SK-N-SH (cell line): ENCODE results near the gene GINS3. TPM values are rescaled to one million over a fixed set of nuclear protein-coding genes. Genes with fewer than 3 reads are reported as not detected.

ENCODE experiments used
- CTCF ChIA-PET: fragments of 300-600, 350-600 bp; formaldehyde crosslinking; extraction: SDS; loops from one replicate; lab custom pipeline; 2021; lab: Yijun Ruan, JAX
- POLR2A ChIA-PET: fragments of 350-600 bp; sonication (Branson Sonifier 250); formaldehyde crosslinking; extraction: SDS; loops from one replicate; lab custom pipeline; 2020; ENCODE audit warnings: antibody characterized with exemption, inconsistent platforms; lab: Yijun Ruan, JAX
- DNase-seq: peaks from one replicate; pipeline ENCODE4 v3.0.0; 2012
- H2AFZ ChIP-seq: fragments of 200-600 bp; sonication (generic); 2 replicates; pipeline ENCODE4 v1.8.1; 2016; ENCODE audit warnings: antibody characterized with exemption, mild to moderate bottlenecking, low read depth
- H3F3A ChIP-seq: fragments of 200-600 bp; sonication (generic); replicated peaks from 2 replicates; pipeline ENCODE3; 2016; ENCODE audit warnings: antibody characterized with exemption, mild to moderate bottlenecking; ENCODE audit not compliant: insufficient read depth
- H3K27ac ChIP-seq, 2 experiments: fragments of 200-500 bp in 1 of 2; fragments of 200-600 bp in 1 of 2; sonication (Bioruptor generic) in 1 of 2; sonication (generic), shearing (Covaris generic) in 1 of 2; 2 replicates each; pipeline versions ENCODE4 v1.5.1 to v1.6.1; 2014 to 2016; ENCODE audit warnings: low read depth in 2 of 2, inconsistent platforms in 1 of 2, low read length in 1 of 2, mild to moderate bottlenecking in 1 of 2, mixed read lengths in 1 of 2
- H3K27me3 ChIP-seq: fragments of 200-600 bp; sonication (generic), shearing (Covaris generic); 2 replicates; pipeline ENCODE4 v1.6.1; 2016; ENCODE audit warnings: mixed run types; ENCODE audit not compliant: insufficient read depth
- H3K36me3 ChIP-seq, 2 experiments: fragments of 200-500 bp in 1 of 2; fragments of 200-600 bp in 1 of 2; sonication (Bioruptor generic) in 1 of 2; sonication (generic) in 1 of 2; replicated peaks in 1 of 2; 2 replicates each; pipeline versions ENCODE3 to v1.5.1; 2014 to 2016; ENCODE audit warnings: low read length in 1 of 2, mild to moderate bottlenecking in 1 of 2; ENCODE audit not compliant: insufficient read depth in 2 of 2, control insufficient read depth in 1 of 2
- H3K4me1 ChIP-seq, 2 experiments: fragments of 200-500 bp in 1 of 2; fragments of 200-600 bp in 1 of 2; sonication (Bioruptor generic) in 1 of 2; sonication (generic), shearing (Covaris generic) in 1 of 2; 2 replicates each; pipeline versions ENCODE4 v1.5.1 to v1.6.1; 2014 to 2016; ENCODE audit warnings: low read depth in 1 of 2, low read length in 1 of 2, mixed run types in 1 of 2; ENCODE audit not compliant: insufficient read depth in 2 of 2, control insufficient read depth in 1 of 2
- H3K4me2 ChIP-seq: fragments of 200-600 bp; sonication (generic), shearing (Covaris generic); 2 replicates; pipeline ENCODE4 v1.6.1; 2017; ENCODE audit warnings: mixed run types
- H3K4me3 ChIP-seq, 2 experiments: fragments of 200-500 bp in 1 of 2; fragments of 200-600 bp in 1 of 2; sonication (Bioruptor generic) in 1 of 2; sonication (generic), shearing (Covaris generic) in 1 of 2; 2 replicates each; pipeline versions ENCODE4 v1.5.1 to v1.8.1; 2014 to 2016; ENCODE audit warnings: low read depth in 2 of 2, inconsistent platforms in 1 of 2, low read length in 1 of 2, mild to moderate bottlenecking in 1 of 2, mixed read lengths in 1 of 2, moderate library complexity in 1 of 2
- H3K79me2 ChIP-seq: fragments of 200-600 bp; sonication (generic); 2 replicates; pipeline ENCODE4 v1.8.1; 2017; ENCODE audit warnings: mild to moderate bottlenecking; ENCODE audit not compliant: insufficient read depth
- H3K9ac ChIP-seq: fragments of 200-600 bp; sonication (generic); 2 replicates; pipeline ENCODE4 v1.6.1; 2017; ENCODE audit warnings: mixed run types
- H3K9me2 ChIP-seq: fragments of 200-600 bp; sonication (generic); 2 replicates; pipeline ENCODE4 v1.6.1; 2017; ENCODE audit warnings: mixed run types
- H3K9me3 ChIP-seq: fragments of 200-600 bp; sonication (generic); 2 replicates; pipeline ENCODE4 v1.6.1; 2017; ENCODE audit warnings: mixed run types, mild to moderate bottlenecking, moderate library complexity
- H4K20me1 ChIP-seq: fragments of 200-600 bp; sonication (generic); 2 replicates; pipeline ENCODE4 v1.6.1; 2017; ENCODE audit warnings: mild to moderate bottlenecking, mixed run types; ENCODE audit not compliant: insufficient read depth
- CHD2 ChIP-seq: fragments of 150-350 bp; IDR thresholded peaks from 2 replicates; pipeline ENCODE4 v1.6.1; 2018; ENCODE audit warnings: low read length; ENCODE audit not compliant: partially characterized antibody
- CTCF ChIP-seq: fragments of 200-600 bp; sonication (generic); IDR thresholded peaks from 2 replicates; pipeline ENCODE4 v1.6.1; 2017; ENCODE audit warnings: antibody characterized with exemption, mild to moderate bottlenecking, moderate library complexity
- ELF1 ChIP-seq: IDR thresholded peaks from 2 replicates; pipeline ENCODE4 v1.4.0; 2012
- EZH2phosphoT487 ChIP-seq: fragments of 200-600 bp; sonication (generic); IDR thresholded peaks from 2 replicates; pipeline ENCODE4 v1.6.1; 2017; ENCODE audit warnings: low read depth, mixed run types, mild to moderate bottlenecking, antibody characterized with exemption, moderate library complexity, borderline replicate concordance
- FOSL2 ChIP-seq: IDR thresholded peaks from 2 replicates; pipeline ENCODE4 v1.4.0; 2012; ENCODE audit warnings: low read depth, mild to moderate bottlenecking, moderate library complexity, borderline replicate concordance
- FOXM1 ChIP-seq: IDR thresholded peaks from 2 replicates; pipeline ENCODE4 v1.4.0; 2012; ENCODE audit warnings: low read depth, mild to moderate bottlenecking
- GABPA ChIP-seq: IDR thresholded peaks from 2 replicates; pipeline ENCODE4 v1.4.0; 2012; ENCODE audit warnings: low read depth, mild to moderate bottlenecking
- GATA2 ChIP-seq: sonication (generic); formaldehyde crosslinking; IDR thresholded peaks from 2 replicates; pipeline ENCODE4 v1.5.0; 2020; ENCODE audit warnings: mild to moderate bottlenecking, missing genetic modification reagents
- JUND ChIP-seq: IDR thresholded peaks from 2 replicates; pipeline ENCODE4 v1.4.0; 2012
- MAX ChIP-seq: IDR thresholded peaks from 2 replicates; pipeline ENCODE4 v1.4.0; 2012; ENCODE audit warnings: low read depth
- MXI1 ChIP-seq: IDR thresholded peaks from 2 replicates; pipeline ENCODE4 v1.6.1; 2012; ENCODE audit warnings: mild to moderate bottlenecking, low read depth, low read length, improper control_type of control experiment
- NRF1 ChIP-seq: IDR thresholded peaks from 2 replicates; pipeline ENCODE4 v1.6.1; 2012; ENCODE audit warnings: low read depth, mild to moderate bottlenecking, low read length
- POLR2AphosphoS5 ChIP-seq: IDR thresholded peaks from 2 replicates; pipeline ENCODE4 v1.6.1; 2012; ENCODE audit warnings: low read depth, low read length
- RCOR1 ChIP-seq: fragments of 150-350 bp; IDR thresholded peaks from 2 replicates; pipeline ENCODE4 v1.6.1; 2017; ENCODE audit warnings: antibody characterized with exemption, low read length
- REST ChIP-seq: IDR thresholded peaks from 2 replicates; pipeline ENCODE4 v1.6.1; 2012; ENCODE audit warnings: mild to moderate bottlenecking, low read depth, low read length, moderate library complexity
- RXRA ChIP-seq: IDR thresholded peaks from 2 replicates; pipeline ENCODE4 v1.4.0; 2012; ENCODE audit warnings: low read depth, mild to moderate bottlenecking, borderline replicate concordance
- SIN3A ChIP-seq: IDR thresholded peaks from 2 replicates; pipeline ENCODE4 v1.6.1; 2012; ENCODE audit warnings: low read depth, mild to moderate bottlenecking, low read length, moderate library complexity, borderline replicate concordance
- TAF1 ChIP-seq: IDR thresholded peaks from 2 replicates; pipeline ENCODE4 v1.6.1; 2012; ENCODE audit warnings: low read depth, mild to moderate bottlenecking, low read length, moderate library complexity, borderline replicate concordance
- USF2 ChIP-seq: fragments of 150-350 bp; IDR thresholded peaks from 2 replicates; pipeline ENCODE4 v1.6.1; 2017; ENCODE audit warnings: antibody characterized with exemption, low read length, low read depth, borderline replicate concordance
- ZBTB33 ChIP-seq: IDR thresholded peaks from 2 replicates; pipeline ENCODE4 v1.4.0; 2012; ENCODE audit warnings: low read depth, borderline replicate concordance
- WGBS: methylation state at CpG from one replicate; pipeline ENCODE4 v1.1.6; 2017; ENCODE audit warnings: low lambda C conversion rate; 5-methylcytosine and 5-hydroxymethylcytosine counted together
- polyA plus RNA-seq, 3 experiments: library from polyadenylated mRNA; depleted of rRNA; stranded (reverse); fragments of >200 nt; gene quantifications; 2 replicates each; pipeline ENCODE4 v1.2.3, GENCODE V29; 2012

Gene GINS3
- polyA plus RNA-seq, 1 of the 3 experiments (the other 2 are of a cell fraction) = 8.7 TPM

GRCh38 chr16:58450590-58450989 is 58.3 kb downstream of the GINS3 start:
- Histone ChIP-seq H3K4me2 (0 out of 2 replicates have a peak overlapping the region, but pooled peaks have one; percentile 39), H3F3A (peaks cover 16% of the 10 kb centered on the region), H3K27me3 (no peaks in the 10 kb centered on the region), H3K79me2 (no peaks in the 10 kb centered on the region), H3K4me3 (no peak overlapping the region), H4K20me1 (peaks cover 3% of the 10 kb centered on the region; the same call in 1 of the 2 replicates), H3K36me3 (no peaks in the 10 kb centered on the region), H3K9me3 (no peaks in the 10 kb centered on the region), H3K4me1 (peaks cover 6 to 38% of the 10 kb centered on the region in 2 experiments), H2AFZ (no peak overlapping the region), H3K9ac (no peak overlapping the region), H3K27ac (peak overlapping the region in 1 of 2 experiments; percentile 70; a peak in 2 of 4 replicates), H3K9me2 (no peaks in the 10 kb centered on the region)
- DNase-seq = no peak
- TF ChIP-seq SIN3A = no peak
- TF ChIP-seq GABPA = no peak
- TF ChIP-seq CTCF = no peak
- no peak for TF ChIP-seq MXI1
- no peak for TF ChIP-seq NRF1
- TF ChIP-seq FOXM1 = no peak
- no peak for TF ChIP-seq REST
- TF ChIP-seq ZBTB33 = no peak
- no peak for TF ChIP-seq FOSL2
- no peak for TF ChIP-seq POLR2AphosphoS5
- no peak for TF ChIP-seq GATA2
- TF ChIP-seq MAX = no peak
- TF ChIP-seq EZH2phosphoT487 = no peak
- no peak for TF ChIP-seq RCOR1
- no peak for TF ChIP-seq JUND
- TF ChIP-seq RXRA = no peak
- no peak for TF ChIP-seq TAF1
- TF ChIP-seq USF2 = no peak
- no peak for TF ChIP-seq CHD2
- TF ChIP-seq ELF1 = no peak
- POLR2A ChIA-PET = no interaction called here
- CTCF ChIA-PET = interaction anchor here (1.2 to 5.8 kb wide), 4 partner anchors 17 to 114 kb away, joined by 3 to 26 read pairs (median 14); no protein-coding TSS in a partner anchor
- 87% methylated on average over 7 of the region's 7 CpGs for WGBS
